OCI-LY3 (cell line): Measurements from ENCODE around the gene KRTAP4-9.
"Not testable (repeated sequence)": the region's sequence is repeated elsewhere in the genome, so short reads cannot be mapped to it uniquely, and the experiment has no call there.

Experiments used
- H2AFZ ChIP-seq: fragments of 200-600, 300-600 bp; shearing (Covaris generic); 2 replicates; pipeline ENCODE4 v1.6.0; 2014; ENCODE audit warnings: antibody characterized with exemption, low read depth, low read length
- H3K27ac ChIP-seq: fragments of 200-600, 300-600 bp; sonication (generic); 2 replicates; pipeline ENCODE4 v1.5.1; 2014; ENCODE audit warnings: mild to moderate bottlenecking, low read length, moderate library complexity, mixed read lengths
- H3K27me3 ChIP-seq: fragments of 200-600, 300-600 bp; sonication (generic); 2 replicates; pipeline ENCODE4 v1.6.1; 2014; ENCODE audit warnings: low read depth, low read length, mixed read lengths
- H3K36me3 ChIP-seq: fragments of 200-600, 300-600 bp; sonication (generic); replicated peaks from 2 replicates; pipeline ENCODE3; 2014; ENCODE audit warnings: low read depth, low read length, mixed read lengths
- H3K4me1 ChIP-seq: fragments of 300-600, 200-600 bp; sonication (generic); 2 replicates; pipeline ENCODE4 v1.6.1; 2014; ENCODE audit warnings: low read length, mixed read lengths
- H3K4me2 ChIP-seq: fragments of 200-600, 300-600 bp; sonication (generic); 2 replicates; pipeline ENCODE4 v1.6.1; 2014; ENCODE audit warnings: low read length, mixed read lengths
- H3K4me3 ChIP-seq: fragments of 300-600, 200-600 bp; sonication (generic); 2 replicates; pipeline ENCODE4 v1.5.1; 2014; ENCODE audit warnings: antibody characterized with exemption, mild to moderate bottlenecking, low read length, moderate library complexity
- H3K79me2 ChIP-seq: fragments of 300-600, 200-600 bp; shearing (Covaris generic); 2 replicates; pipeline ENCODE4 v1.6.1; 2014; ENCODE audit warnings: mild to moderate bottlenecking, low read length, mixed read lengths
- H3K9ac ChIP-seq: fragments of 300-600, 200-600 bp; shearing (Covaris generic); 2 replicates; pipeline ENCODE4 v1.6.0; 2014; ENCODE audit warnings: mild to moderate bottlenecking, low read length, moderate library complexity
- H3K9me3 ChIP-seq: fragments of 200-600, 300-600 bp; shearing (Covaris generic); 2 replicates; pipeline ENCODE4 v1.6.1; 2014; ENCODE audit warnings: low read length, mixed read lengths; ENCODE audit not compliant: insufficient read depth
- H4K20me1 ChIP-seq: fragments of 200-600, 300-600 bp; sonication (generic); 2 replicates; pipeline ENCODE4 v1.6.1; 2016; ENCODE audit warnings: low read length, mixed read lengths; ENCODE audit not compliant: insufficient read depth
- EZH2phosphoT487 ChIP-seq: fragments of 200-600 bp; shearing (Covaris generic); IDR thresholded peaks from 2 replicates; pipeline ENCODE4 v1.6.1; 2018; ENCODE audit warnings: antibody characterized with exemption, mixed run types, low read depth
- TF ChIP-seq, protein P1 (sequence below): fragments of 200-600, 300-600 bp; sonication (generic); IDR thresholded peaks from 2 replicates; pipeline ENCODE4 v1.5.1; 2014; ENCODE audit warnings: antibody characterized with exemption, low read length, low read depth

The KRTAP4-9 gene

DNA sequence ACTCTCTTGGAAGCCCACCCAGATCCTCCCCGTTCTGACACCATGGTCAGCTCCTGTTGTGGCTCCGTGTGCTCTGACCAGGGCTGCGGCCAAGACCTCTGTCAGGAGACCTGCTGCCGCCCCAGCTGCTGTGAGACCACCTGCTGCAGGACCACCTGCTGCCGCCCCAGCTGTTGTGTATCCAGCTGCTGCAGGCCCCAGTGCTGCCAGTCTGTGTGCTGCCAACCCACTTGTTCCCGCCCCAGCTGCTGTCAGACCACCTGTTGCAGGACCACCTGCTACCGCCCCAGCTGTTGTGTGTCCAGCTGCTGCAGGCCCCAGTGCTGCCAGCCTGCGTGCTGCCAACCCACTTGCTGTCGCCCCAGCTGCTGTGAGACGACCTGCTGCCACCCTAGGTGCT lies at the start of gene KRTAP4-9:
TSS of gene KRTAP4-9 (plus strand) at position 43 of the 400 bp plus-strand sequence. CDS start at position 43, 0 bp downstream.
- H3K4me2 ChIP-seq, H3K4me1 ChIP-seq, H2AFZ ChIP-seq, H3K9ac ChIP-seq, H3K27me3 ChIP-seq, H3K27ac ChIP-seq, H3K36me3 ChIP-seq, H3K4me3 ChIP-seq, H4K20me1 ChIP-seq, H3K79me2 ChIP-seq, H3K9me3 ChIP-seq: not testable (repeated sequence)

DNA sequence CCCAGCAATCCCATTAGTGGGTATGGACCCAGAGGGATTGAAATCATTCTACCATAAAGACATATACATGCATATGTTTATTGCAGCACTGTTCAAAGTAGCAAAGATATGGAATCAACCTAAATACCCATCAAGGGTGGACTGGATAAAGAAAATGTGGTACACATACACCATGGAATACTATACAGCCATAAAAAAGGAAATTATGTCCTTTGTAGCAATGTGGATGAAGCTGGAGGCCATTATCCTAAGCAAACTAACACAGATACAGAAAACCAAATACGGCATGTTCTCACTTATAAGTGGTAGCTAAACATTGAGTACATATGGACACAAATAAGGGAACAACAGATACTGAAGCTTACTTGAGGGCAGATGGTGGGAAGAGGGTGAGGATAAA lies 47.6 kb upstream of the KRTAP4-9 start:
- Histone ChIP-seq H3K27ac (no peak overlapping the region), H2AFZ (no peak overlapping the region), H3K9me3 (no peaks in the 10 kb centered on the region), H3K36me3 (no peaks in the 10 kb centered on the region), H3K79me2 (no peaks in the 10 kb centered on the region), H4K20me1 (no peaks in the 10 kb centered on the region), H3K9ac (no peak overlapping the region), H3K4me3 (no peak overlapping the region), H3K27me3 (peaks cover 29% of the 10 kb centered on the region), H3K4me2 (no peak overlapping the region), H3K4me1 (no peaks in the 10 kb centered on the region)
- TF ChIP-seq, protein P1, sequence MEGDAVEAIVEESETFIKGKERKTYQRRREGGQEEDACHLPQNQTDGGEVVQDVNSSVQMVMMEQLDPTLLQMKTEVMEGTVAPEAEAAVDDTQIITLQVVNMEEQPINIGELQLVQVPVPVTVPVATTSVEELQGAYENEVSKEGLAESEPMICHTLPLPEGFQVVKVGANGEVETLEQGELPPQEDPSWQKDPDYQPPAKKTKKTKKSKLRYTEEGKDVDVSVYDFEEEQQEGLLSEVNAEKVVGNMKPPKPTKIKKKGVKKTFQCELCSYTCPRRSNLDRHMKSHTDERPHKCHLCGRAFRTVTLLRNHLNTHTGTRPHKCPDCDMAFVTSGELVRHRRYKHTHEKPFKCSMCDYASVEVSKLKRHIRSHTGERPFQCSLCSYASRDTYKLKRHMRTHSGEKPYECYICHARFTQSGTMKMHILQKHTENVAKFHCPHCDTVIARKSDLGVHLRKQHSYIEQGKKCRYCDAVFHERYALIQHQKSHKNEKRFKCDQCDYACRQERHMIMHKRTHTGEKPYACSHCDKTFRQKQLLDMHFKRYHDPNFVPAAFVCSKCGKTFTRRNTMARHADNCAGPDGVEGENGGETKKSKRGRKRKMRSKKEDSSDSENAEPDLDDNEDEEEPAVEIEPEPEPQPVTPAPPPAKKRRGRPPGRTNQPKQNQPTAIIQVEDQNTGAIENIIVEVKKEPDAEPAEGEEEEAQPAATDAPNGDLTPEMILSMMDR = no peak
- TF ChIP-seq EZH2phosphoT487 = no peak

DNA sequence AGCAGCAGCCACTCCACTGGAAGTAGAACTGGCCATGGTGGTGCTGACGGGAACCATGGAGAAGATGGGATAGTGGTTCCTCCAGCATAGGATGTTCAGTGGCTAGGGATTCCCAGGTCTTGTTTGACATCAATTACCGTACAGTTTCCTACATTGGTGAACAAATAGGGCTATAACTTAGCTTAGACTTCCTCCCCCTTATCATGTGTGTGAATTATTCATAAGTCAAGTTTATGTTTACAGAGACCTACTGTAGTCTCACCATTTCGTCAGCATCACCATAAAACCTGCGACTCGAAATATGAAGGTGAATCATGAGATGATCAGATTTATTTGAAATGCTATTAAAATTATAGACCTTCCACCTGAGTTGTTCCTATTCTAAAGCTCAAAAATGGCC lies 46.4 kb upstream of the KRTAP4-9 start:
- H3K9me3 ChIP-seq = no peaks in the 10 kb centered on the region
- H3K4me1 ChIP-seq = no peaks in the 10 kb centered on the region
- TF ChIP-seq EZH2phosphoT487 = no peak
- TF ChIP-seq, protein P1 = no peak
- H3K79me2 ChIP-seq = no peaks in the 10 kb centered on the region
- H3K4me2 ChIP-seq = no peak overlapping the region
- H3K36me3 ChIP-seq = no peaks in the 10 kb centered on the region
- H3K9ac ChIP-seq = no peak overlapping the region
- no peak overlapping the region for H2AFZ ChIP-seq
- H3K27me3 ChIP-seq = peaks cover 23% of the 10 kb centered on the region
- no peak overlapping the region for H3K4me3 ChIP-seq
- H4K20me1 ChIP-seq = no peaks in the 10 kb centered on the region
- no peak overlapping the region for H3K27ac ChIP-seq

DNA sequence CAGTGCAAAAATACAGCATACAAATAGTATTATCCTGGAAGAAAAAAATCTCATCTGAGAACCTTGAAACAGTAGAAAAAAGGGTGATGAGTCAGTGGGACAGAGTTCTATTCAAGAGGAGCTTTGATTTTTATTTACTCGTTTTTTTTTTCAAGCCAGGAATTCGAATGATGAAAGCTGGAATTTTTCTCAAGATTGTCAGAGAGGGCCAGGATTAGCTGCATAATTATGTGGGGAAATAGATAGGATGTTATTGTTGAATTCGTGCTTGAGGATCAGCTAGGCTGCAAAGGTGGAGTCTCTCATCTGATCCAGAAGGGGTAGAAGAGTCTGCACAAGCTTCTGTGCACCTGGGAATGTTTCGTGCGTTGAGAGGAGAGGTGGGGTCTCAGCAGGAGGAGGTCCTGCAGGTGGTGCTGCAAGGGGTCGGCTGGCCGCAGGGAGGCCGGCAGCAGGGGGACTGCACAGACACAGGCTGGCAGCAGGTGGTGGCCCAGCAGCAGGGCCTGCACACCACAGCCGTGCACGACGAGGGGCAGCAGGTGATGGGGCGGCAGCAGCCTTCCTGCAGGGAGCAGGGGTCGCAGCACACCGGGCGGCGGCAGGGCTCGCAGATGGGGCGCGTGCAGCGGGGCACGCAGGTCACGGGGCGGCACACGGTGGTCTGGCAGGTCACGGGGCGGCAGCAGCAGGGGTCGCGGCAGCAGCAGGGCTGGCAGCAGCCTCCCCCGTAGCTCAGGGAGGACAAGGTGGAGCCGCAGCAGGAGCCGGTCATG lies 45.7 kb upstream of the KRTAP4-9 start:
- not testable (repeated sequence) for H3K79me2 ChIP-seq, H3K36me3 ChIP-seq, H3K4me2 ChIP-seq, H3K9me3 ChIP-seq, H3K9ac ChIP-seq, H3K4me3 ChIP-seq, H2AFZ ChIP-seq, H4K20me1 ChIP-seq, H3K4me1 ChIP-seq, H3K27ac ChIP-seq
- peaks cover 23% of the 10 kb centered on the region for H3K27me3 ChIP-seq

DNA sequence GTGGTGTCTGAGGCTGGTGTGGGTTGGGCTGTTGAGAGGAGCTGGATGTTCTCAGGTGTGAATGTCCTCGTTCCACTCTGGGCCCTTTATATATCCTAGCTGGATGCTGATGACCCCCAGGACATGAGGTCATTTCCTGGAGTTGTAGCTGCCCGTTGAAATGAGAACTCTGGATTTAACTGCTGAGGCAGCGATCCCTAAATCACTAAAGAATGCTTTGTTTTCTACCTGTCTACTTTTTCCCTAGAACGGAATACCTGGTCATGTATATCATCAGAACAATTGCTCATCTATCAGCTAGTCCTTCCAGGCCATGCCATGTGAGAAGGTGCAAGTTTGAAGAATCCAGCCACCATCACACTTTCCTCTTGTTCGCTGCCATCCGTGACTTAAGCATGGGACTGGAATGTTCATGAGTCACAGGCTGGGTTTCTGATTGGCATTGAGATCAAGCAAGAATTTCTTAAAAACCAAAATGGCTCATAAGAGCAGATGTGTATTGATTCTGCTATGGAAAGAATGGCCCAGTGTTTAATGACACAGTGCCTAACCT lies 45.1 kb upstream of the KRTAP4-9 start, which contains the start of gene KRTAP2-3:
TSS of gene KRTAP2-3 (minus strand) at position 63 of the 553 bp plus-strand sequence. CDS start 64 bp downstream, outside the sequence.
- H3K9ac ChIP-seq = no peak within 1 kb of the TSS
- H3K9me3 ChIP-seq = no peaks in the 10 kb centered on the region
- H4K20me1 ChIP-seq = no peaks in the 10 kb centered on the region
- H3K79me2 ChIP-seq = no peaks in the 10 kb centered on the region
- H3K4me3 ChIP-seq = no peak within 1 kb of the TSS
- H3K4me1 ChIP-seq = no peaks in the 10 kb centered on the region
- no peak within 1 kb of the TSS for H2AFZ ChIP-seq
- H3K27me3 ChIP-seq = peaks cover 23% of the 10 kb centered on the region
- H3K4me2 ChIP-seq = no peak within 1 kb of the TSS
- no peaks in the 10 kb centered on the region for H3K36me3 ChIP-seq
- no peak within 1 kb of the TSS for H3K27ac ChIP-seq
- no peak for TF ChIP-seq EZH2phosphoT487
- TF ChIP-seq, protein P1 = no peak
